GM19395 (cell line): ENCODE results near the gene RAD21L1.

Experiments used
- ATAC-seq: cut with Tn5 transposase; IDR thresholded peaks from one replicate; pipeline ENCODE4 v1.9.1; 2021; ENCODE audit warnings: mild to moderate bottlenecking, moderate library complexity; ENCODE audit not compliant: unreplicated experiment

RAD21L1 gene

DNA sequence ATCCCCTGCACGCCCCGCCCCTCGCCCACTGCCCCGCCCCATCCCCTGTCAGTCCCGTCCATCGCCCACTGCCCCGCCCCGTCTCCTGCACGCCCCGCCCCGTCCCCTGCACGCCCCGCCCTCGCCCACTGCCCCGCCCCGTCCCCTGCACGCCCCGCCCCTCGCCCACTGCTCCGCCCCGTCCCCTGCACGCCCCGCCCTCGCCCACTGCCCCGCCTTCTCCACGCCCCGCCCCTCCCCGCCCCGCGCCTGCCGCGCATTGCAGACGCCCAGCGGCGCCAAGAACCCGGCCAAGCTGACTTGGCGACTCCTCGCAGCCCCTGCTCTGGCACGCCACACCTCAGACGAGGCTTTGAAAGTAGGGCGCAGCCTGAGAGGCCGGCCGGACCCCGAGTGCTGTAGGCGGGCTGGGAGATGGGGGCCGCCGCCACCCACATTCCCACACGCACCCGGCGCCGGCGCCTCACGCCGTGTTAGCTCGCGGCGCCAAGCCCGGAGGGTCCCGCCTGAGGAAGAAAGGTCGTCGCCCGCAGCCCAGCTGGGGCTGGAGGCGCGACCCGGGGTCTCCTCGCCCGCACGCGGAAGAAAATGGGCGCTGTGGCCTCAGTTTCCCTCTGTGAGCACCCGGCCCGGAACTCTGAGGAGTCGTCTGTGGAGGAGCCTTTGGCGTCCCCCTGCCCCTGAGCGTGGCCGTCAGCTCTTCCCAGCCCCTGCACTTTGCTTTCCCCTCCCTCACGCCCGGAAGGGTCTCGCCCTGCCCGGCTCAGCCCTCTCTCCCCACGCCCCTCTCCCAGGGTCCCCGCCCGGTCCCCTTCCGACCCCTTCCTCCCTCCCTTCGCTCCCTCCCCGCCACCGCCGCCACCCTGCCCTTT lies at the start of gene RAD21L1:
RAD21L1 (plus strand) TSS at position 262 of the 872 bp plus-strand sequence. CDS start 2,410 bp downstream, outside the sequence.
- ATAC-seq = no peak

DNA sequence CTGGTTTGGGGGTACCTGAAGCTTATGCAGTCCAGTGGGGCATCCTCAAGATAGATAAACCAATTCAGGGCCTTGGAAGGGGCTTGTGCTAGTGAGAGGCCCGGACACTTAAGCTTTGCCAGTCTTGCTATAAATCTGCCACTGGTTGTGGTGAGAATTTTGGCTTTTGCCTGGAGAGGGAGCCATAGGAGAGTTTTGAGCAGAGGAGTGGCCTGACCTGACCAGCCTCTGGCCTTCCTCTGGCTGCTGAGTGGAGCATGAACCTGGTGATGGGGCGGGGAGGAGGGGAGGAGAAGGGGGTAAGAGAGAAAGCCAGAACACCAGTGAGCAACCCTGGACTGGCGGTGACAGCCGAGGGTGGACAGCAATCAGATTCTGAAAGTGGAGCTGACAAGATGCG lies 48.2 kb upstream of the RAD21L1 start:
- ATAC-seq = no peak

DNA sequence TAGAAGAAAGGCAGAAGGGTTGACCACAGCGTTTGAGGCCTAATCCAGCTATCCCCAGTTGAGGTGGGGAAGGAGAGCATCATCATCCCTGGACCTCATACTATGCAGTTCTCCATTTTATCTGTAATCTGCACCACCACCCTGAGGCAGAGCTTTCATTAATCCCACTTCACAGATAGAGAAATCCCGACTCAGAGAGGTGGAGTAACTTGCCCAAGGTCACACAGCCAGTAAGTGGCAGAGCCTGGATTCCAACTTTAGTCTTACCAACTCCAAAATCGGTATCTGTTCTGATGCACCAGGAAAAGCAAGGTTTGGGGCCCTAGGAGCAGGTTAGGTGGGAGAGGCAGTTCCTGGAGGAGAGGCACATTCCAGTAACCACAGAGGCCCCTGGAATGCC lies 47.7 kb upstream of the RAD21L1 start:
- ATAC-seq = no peak

DNA sequence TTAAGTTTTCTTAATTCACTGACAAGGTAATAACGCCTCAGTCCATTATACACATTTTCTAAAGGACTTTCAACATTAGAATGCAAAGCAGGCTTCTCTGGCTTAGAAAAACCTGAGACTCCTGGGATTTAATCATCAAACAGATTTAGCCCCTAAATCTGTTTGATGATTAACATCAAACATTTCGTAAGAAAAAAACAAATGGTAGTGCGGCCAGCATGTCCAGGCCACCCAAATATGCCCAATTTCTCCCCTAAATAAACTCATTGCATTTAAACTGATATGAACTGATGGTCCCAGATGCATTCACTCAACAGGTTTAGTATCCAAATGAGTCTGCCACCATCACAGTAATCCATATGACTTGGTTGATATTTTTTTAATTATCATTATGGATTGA lies 47.2 kb upstream of the RAD21L1 start:
- ATAC-seq = no peak

DNA sequence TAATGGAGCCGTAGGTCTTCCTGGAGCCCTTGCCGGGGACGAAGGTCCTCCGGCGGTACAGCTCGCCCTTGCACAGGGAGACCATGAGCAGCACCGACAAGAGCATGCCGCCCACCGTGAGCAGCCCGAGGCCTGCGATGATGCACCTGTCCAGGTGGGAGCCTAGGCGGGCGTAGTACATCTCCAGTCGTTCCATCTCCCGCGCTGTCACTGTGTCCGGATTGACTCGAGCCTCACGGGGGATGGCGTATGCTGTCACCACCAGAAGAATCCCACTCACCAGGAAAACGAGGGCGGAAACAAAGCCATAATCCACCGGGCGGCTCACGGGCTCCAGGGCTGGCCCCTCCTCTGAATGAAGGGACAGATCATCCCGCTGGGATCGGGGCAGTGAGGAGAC lies 44.9 kb upstream of the RAD21L1 start:
- no peak for ATAC-seq

DNA sequence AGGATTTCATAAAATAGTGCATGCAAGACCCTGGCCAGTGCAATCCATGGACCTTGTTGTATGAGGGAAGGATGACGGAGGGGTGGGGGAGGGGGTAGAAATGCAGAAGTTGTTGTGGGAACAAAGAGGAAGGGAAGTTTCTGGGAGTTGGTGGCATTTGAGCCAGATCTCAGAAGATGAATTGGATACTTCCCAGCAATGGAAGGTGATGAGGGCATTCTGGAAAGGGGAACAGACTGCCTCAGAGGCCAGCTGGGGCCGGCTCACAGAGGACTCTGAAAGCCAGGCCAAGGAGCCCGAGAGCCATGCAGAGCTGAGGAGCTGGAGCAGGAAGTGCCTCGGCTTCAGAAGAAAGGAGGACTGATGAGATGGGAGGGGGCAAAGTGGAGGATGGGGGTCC lies 43.7 kb upstream of the RAD21L1 start:
- ATAC-seq = no peak

DNA sequence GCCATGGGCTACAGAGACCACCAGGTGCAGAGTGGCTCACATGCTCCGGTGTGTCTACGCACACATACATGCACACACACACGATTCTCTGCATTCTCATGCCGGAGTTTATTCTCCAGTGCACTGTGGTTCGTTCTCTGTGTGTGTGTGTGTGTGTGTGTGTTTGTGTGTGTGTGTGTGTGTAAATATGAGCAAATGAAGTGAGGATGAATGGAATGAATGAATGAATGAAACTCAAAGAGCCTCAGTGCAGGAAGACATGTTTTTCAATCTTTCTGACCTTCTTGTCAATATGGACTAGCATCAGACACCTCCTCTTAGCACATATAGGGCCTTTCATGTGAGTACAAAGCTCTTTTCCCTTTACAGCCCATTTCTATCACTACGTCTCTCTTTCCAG lies 42.7 kb upstream of the RAD21L1 start:
- ATAC-seq = no peak

DNA sequence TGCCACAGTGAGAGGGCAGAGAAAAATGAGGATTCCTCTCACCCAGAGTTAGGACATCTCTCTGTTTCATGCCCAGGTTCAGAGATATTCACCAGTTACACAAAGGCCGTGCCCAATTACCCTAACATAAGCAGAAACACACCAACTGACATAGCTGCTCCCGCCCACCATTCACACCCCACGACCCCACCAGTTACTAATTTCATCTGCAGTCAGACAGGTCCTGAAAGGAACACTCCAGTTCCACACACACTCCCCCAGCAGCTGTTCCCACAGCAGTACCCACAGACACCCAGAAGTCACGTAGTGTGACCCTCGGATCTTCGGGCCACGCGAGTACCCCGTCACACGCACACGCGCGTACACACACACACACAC lies 41.6 kb upstream of the RAD21L1 start:
- no peak for ATAC-seq

DNA sequence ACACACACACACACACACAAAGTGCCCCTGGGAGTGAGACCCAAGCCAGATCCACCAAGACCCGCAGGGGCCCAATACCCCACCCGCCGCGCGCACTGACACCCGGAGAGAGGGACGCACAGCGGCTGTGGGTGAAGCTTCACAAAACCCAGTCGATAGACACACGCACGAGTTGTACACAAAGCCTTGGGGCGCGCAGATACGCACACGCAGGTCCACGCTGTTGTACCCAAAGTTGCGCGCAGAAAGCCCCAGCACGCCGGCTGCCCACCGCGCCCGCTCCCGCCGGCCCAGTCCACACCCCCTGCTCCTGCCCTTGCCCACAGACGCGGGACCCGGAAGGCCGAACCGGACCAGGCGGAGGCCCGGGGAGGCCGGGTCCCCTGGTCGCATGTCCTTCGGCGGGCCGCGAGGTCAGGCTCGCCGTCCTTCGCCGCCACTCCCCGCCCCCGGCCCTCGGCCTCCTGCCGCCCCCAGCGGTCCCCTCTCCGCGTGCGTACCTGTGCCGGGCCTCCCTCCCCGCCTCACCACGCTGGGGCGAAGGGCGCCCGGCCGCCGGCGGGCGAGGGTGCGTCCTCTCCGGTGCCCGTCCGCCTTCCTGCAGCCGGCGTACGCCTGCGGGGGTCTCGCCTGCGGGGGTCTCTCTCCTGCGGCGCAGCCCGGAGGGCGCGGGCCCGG lies 41.1 kb upstream of the RAD21L1 start, which contains the start of gene TMEM74B:
TMEM74B (minus strand) TSS at position 344 of the 678 bp plus-strand sequence. CDS start 1,180 bp downstream, outside the sequence.
- no peak for ATAC-seq

DNA sequence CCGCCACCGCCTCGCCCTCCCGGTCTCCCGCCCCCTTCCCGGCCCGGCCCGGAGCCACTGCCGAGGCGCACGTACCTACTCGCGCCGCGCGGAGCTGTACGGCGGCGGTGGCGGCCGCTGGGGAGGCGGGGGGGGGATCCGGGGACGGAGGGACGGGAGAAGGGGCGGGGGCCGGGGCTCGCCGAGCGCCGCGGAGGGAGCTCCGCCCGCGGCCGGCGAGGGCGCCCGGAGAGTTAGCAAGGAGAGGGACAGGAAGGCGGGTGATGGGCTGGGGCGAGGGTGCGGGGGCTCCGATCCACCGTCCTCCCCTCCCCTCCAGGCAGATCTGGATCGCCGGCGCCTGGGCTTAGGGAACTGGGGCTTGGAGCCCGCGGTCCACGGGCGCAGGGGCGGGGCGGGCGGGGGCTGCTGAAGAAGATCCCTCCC lies 40.5 kb upstream of the RAD21L1 start:
- no peak for ATAC-seq

DNA sequence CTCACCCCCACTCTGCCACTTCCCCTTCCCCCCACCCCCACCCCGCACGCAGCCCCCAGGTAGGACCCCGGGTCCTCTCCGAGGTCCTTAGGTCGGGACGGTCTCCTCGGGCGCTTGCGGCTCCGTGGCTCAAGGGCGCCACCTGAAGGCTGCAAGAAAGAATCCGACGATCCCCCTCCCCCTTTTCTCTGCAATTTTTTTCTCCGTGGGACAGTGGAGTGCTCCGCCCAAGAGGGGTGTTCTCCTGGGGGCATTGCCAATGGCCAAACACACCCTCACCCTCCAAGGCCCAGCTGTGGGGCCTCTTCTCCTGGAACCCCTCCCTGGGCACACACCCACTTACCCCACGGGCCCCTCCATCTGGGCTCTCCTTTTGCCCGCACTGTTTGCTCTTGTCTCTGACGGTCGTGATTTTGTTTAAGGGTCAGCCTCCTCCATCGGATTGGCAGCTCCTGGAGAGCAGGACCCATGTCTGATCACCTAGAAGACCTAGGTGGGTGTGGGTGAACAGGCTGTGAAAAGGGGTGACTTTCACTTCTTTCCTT lies 40.0 kb upstream of the RAD21L1 start:
- no peak for ATAC-seq

DNA sequence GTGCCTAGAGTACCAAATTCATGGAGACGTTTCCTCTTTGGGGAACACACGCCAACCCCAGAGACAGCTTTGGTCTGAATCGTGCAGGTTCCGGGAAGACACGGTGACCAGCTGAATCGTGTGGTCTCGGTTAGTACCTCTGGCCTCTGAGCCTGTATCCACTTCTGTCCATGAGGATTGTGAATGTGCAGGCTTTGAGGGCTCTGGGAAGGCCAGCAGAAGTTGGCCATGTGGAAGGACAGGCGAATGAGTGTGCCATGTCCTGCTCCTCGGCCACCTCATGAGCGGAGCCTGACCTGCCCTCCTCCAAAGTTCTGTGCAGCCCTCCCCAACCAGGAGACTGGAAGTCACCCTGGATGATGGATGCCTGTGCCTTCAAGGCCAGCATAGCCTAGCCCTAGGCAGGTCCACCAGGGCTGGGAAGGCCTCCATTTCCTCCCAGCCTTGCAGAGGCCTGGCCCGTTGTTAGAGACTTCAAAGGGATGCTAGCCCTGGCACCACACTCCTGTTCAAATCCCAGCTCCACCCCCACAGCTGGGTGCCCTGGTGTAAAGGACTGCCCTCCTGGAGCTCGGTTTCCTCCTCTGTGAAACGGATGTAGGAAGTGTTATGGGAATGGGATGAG lies 39.4 kb upstream of the RAD21L1 start:
- ATAC-seq = no peak

DNA sequence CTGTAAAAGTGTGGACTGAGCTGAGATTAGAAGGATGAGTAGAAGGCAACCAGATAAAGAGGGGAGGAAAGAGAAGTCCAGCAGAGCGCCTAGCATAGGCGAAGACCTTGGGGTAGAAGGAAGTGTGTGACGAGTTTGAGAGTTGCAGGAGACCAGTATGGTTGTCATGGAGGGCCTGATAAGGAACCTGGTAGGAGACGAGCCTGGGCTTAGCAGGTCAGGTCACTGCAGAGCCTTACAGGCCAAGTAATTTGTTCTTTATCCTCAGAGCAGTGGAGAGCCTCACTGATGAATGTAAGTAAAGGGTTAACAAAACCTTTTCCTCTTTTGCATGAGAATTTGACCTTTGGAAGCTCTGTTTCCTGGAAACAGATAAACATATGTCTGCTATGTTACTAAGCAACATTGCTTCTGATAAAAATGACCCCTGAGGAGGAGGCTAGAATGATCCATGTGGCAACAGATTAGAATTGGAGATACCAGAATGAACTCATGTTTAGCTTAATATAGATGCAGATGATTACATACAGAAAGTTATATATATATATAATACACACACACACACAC lies 38.2 kb upstream of the RAD21L1 start:
- no peak for ATAC-seq

DNA sequence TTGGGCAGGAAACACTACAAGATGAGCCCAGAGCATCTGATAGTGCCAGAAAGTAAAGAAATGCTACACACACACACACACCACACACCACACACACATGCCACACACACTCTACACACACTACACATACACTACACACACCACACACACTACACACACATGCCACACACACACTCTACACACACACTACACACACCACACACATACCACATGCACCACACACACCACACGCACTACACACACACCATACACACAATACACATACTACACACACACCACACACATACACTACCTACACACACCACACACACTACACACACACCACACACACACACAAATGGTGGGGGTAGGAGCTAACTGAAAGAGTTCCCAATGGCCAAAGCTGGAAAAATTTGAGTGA lies 37.5 kb upstream of the RAD21L1 start:
- ATAC-seq = no peak

DNA sequence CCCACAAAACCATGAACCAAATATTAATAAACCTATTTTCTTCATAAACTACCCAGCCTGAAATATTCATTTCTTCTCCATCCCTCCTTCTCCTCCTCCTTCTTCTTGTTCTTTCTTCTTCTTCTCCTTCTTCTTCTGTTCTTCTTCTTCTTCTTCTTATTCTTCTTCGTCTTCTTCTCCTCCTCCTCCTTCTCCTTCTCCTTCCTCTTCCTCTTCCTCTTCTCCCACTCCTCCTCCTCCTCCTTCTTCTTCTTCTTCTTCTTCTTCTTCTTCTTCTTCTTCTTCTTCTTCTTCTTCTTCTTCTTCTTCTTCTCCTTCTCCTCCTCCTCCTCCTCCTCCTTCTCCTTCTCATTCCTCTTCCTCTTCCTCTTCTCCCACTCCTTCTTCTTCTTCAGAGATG lies 36.0 kb upstream of the RAD21L1 start:
- ATAC-seq = no peak

DNA sequence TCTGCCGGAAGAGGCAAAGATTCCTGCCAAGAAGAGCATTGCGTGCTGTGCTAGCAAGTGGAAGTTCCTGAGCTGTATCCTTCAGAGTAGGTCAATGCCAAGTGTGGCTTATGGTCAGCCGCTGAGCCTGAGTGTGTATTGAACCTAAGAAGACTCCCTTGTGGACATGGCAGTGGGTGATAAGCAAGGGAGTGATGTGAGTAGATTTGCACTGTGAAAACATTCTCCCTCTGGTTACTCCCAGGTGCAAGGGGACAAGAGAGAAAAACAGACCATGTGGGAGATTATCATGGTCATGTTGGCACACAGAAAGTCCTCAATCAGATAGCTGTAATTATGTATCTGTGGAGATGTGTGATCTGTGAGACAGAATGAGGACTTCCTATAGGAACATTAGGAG lies 35.0 kb upstream of the RAD21L1 start:
- no peak for ATAC-seq

DNA sequence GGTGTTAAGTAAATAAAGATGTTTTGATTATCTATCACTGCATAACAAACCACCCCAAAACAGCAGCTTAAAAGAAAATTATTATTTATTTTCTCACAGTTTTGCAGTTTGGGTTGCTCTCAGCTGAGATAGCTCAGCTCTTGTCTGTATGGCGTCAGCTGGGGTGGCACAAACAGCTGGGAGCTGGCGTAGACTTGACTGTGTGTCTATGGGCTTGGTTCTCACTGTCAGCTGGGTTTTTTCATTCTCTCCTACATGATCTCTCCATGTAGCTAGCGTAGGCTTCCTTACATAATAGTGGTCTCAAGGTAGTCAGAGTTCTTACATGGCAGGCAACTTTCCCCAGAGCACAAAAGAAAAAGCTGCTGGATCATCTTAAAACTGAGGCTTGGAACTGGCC lies 34.5 kb upstream of the RAD21L1 start:
- ATAC-seq = no peak

DNA sequence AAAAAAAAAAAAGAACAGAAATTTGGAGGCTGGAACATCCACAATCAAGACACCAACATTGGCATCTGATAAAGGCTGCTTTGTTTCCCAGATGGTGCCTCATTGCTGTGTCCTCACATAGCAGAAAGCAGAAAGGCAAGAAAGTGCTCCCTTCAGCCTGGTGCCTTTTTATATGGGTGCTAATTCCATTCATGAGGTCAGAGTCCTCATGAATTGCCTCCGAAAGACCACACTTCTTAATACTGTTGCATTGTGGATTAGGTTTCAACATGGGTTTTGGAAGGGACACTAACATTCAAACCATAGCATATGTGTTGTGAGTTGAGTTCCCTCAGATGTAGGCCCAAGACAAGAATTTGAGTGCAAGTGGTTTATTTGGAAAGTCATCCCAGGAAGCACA lies 30.6 kb upstream of the RAD21L1 start:
- no peak for ATAC-seq

DNA sequence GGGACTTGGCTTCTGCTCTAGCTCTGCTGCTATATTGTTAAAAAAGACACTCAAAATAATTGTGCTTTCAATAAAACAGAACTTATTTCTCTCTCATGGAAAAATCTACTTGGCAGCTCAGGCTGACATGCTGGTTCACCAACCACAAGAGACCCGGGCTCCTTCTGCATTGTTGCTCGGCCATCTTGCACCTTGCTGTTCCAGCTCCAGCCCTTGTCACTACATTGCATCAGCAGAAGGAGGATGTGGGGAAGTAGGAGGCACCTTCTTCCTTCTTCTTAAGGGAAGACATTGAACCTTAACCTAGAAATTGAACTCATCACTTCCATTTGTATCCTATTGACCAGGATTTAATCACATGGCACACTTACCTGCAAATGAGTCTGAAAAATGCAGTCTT lies 29.2 kb upstream of the RAD21L1 start:
- no peak for ATAC-seq

DNA sequence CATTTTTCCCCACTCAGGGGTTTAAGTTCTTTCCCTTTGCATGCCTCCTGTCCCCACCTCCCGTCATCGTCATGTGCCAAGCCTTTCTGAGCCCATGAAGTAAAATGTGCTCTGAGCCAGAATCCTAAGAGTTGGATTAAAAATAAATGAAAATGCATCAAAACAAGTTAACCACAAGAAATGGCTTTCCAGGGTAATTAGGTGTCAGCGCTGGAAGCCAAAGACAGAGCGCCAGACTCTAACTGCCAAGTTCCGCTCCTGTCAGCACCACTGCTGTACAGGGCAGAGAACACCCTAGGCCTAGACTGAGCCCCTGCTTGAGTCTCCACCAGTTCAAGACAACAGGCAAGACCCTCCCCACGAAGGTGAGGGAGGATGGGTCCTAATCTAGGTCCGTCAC lies 28.0 kb upstream of the RAD21L1 start:
- ATAC-seq = no peak

DNA sequence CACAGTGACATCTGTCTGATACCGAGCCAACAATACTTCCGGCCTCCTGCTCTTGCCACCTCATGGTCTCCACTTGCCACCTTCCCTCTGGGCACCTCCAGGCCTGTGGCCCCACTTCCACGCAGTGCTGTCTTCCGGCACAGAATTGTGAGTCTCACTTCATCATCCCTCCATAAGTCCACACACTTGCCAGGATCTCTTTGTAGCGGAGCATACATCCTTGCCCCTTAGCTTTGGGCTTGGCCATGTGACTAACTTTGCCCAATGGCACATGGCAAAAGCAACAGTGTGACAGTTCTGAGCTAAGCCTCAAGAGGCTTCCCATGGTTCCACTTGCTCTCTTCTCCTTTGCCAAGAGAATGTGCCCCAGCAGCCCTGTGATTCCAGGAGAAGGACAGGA lies 27.1 kb upstream of the RAD21L1 start:
- ATAC-seq = no peak
